Measurements from ENCODE around the gene UMPS. TPM values are rescaled to one million over a fixed set of nuclear protein-coding genes. Genes with fewer than 3 reads are reported as not detected.

The UMPS gene
- total and polyA plus RNA-seq, 9 of the 15 experiments (the other 6 are each of a cell fraction or from before 2014, with no cell fraction given): 28.9 to 91.0 (median 45.9) TPM

DNA sequence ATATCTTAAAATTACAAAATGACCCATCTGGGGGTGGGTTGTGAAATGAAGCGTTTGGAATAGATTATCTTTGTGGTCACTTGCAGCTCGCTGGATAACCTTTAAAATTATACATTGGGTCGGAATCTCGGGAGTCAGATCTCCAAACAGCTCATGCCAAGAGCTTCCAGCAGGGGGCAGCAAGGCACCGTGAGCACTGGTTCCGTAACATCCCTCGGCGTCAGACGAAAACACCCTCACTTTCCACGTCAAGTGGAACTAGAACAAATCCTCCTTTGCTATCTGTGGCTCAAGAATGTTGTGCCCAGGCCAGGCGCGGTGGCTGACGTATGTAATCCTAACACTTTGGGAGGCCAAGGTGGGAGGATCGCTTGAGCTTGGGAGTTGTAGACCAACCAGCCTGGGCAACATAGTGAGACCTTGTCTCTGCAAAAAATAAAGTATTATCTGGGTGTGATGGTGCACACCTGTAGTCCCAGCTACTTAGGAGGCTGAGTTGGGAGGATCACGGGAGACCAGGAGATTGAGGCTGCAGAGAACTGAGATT is 31.1 kb downstream of the UMPS start:
- no peak overlapping the region for H3K4me3 ChIP-seq
- DNase-seq (ENCODE audit: extremely low read depth in 1 of 4, low spot score in 3 of 4) (peak; percentile 62 to 77 (median 66)), ATAC-seq (peak; percentile 91), FAIRE-seq (peak; percentile 93)
- H3K4me2 ChIP-seq (ENCODE audit: insufficient read depth, low read length): peak overlapping the region; percentile 49
- POLR2A ChIA-PET: interaction anchor here (0.7 kb wide), 2 partner anchors 127 to 238 kb away, joined by 3 to 5 read pairs; no protein-coding TSS in a partner anchor
- H3K27ac ChIP-seq (ENCODE audit: extremely low read depth, low read depth, low read length): no peak overlapping the region
- CTCF ChIA-PET (ENCODE audit: low intra/inter-chr PET ratio): interaction anchor here (1.0 to 2.0 kb wide), 2 partner anchors 140 to 825 kb away, joined by 5 to 25 read pairs; no protein-coding TSS in a partner anchor
- no peak overlapping the region for H2AFZ ChIP-seq (ENCODE audit: low read depth, low read length)
- no TSS peak for BruUV-seq (replicated peaks)
- no peaks in the 10 kb centered on the region; a peak in 1 of 5 replicates for H3K4me1 ChIP-seq (replicated peaks in 1 of 2; ENCODE audit: control insufficient read depth in 2 of 2, insufficient read depth in 2 of 2, low read length in 2 of 2)
- no peaks in the 10 kb centered on the region; the same call in 2 of the 3 replicates for H3K36me3 ChIP-seq (ENCODE audit: control insufficient read depth, insufficient read depth, low read length)
- in situ Hi-C loops (cut with MboI): loop anchor here (5.0 to 10.0 kb wide), 2 partner anchors 141 to 823 kb away; no protein-coding TSS in a partner anchor
- no peaks in the 10 kb centered on the region for H4K20me1 ChIP-seq (replicated peaks; ENCODE audit: control insufficient read depth, insufficient read depth, low read length)
- no peaks in the 10 kb centered on the region for H3K9me1 ChIP-seq (ENCODE audit: control insufficient read depth, insufficient read depth, low read length)
- 2% methylated on average over 13 of the region's 15 CpGs for WGBS (ENCODE audit: insufficient coverage, low coverage, missing lambda C conversion rate)
- H3K9ac ChIP-seq (ENCODE audit: insufficient read depth in 1 of 2, low read depth in 2 of 2, low read length in 2 of 2): no peak overlapping the region
- no peaks in the 10 kb centered on the region for H3K79me2 ChIP-seq (ENCODE audit: control insufficient read depth, insufficient read depth, low read length)
- H3K9me3 ChIP-seq (replicated peaks; ENCODE audit: control insufficient read depth, insufficient read depth, low read depth, low read length): no peaks in the 10 kb centered on the region
- intact Hi-C loops (cut with micrococcal nuclease): loop anchor here (1.0 to 10.0 kb wide), 4 partner anchors 140 to 823 kb away; no protein-coding TSS in a partner anchor
- H3K27me3 ChIP-seq (ENCODE audit: control insufficient read depth in 2 of 2, insufficient read depth in 2 of 2, low read length in 2 of 2): no peaks in the 10 kb centered on the region
- peak; percentile 39; the same call in 1 of the 2 replicates for TF ChIP-seq RB1 (IDR thresholded peaks at IDR 0.05; ENCODE audit: low read depth)
- TF ChIP-seq MEIS2 (IDR thresholded peaks at IDR 0.05; ENCODE audit: partially characterized antibody): no peak
- no peak for TF ChIP-seq TEAD4 (IDR thresholded peaks at IDR 0.05; ENCODE audit: low read length)
- TF ChIP-seq TEAD4 (CRISPR knock-in tag; IDR thresholded peaks at IDR 0.05; ENCODE audit: borderline replicate concordance): no peak
- no peak for TF ChIP-seq CREB3 (tag; conservative IDR thresholded peaks at IDR 0.05; ENCODE audit: low read depth)
- TF ChIP-seq HDAC1 (IDR thresholded peaks at IDR 0.05): no peak
- TF ChIP-seq ZNF57 (CRISPR knock-in tag; IDR thresholded peaks at IDR 0.05): no peak
- no peak for TF ChIP-seq CHD4 (IDR thresholded peaks at IDR 0.05; ENCODE audit: insufficient read depth, insufficient replicate concordance, low read depth, low read length, poor library complexity, severe bottlenecking)
- no peak for TF ChIP-seq ID3 (CRISPR knock-in tag; IDR thresholded peaks at IDR 0.05)
- TF ChIP-seq ID3 (tag; IDR thresholded peaks at IDR 0.05): no peak
- no peak for TF ChIP-seq SIN3A (IDR thresholded peaks at IDR 0.05; ENCODE audit: borderline replicate concordance in 2 of 2, control insufficient read depth in 1 of 2, low read depth in 2 of 2, low read length in 2 of 2)
- no peak for TF ChIP-seq ATF6 (CRISPR knock-in tag; IDR thresholded peaks at IDR 0.05)
- TF ChIP-seq JUNB (CRISPR knock-in tag; conservative IDR thresholded peaks at IDR 0.05): no peak
- TF ChIP-seq, protein P1, sequence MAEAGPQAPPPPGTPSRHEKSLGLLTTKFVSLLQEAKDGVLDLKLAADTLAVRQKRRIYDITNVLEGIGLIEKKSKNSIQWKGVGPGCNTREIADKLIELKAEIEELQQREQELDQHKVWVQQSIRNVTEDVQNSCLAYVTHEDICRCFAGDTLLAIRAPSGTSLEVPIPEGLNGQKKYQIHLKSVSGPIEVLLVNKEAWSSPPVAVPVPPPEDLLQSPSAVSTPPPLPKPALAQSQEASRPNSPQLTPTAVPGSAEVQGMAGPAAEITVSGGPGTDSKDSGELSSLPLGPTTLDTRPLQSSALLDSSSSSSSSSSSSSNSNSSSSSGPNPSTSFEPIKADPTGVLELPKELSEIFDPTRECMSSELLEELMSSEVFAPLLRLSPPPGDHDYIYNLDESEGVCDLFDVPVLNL (CRISPR knock-in tag; IDR thresholded peaks at IDR 0.05; ENCODE audit: low read depth): no peak
- no peak for TF ChIP-seq ZNF23 (CRISPR knock-in tag; IDR thresholded peaks at IDR 0.05)
